Effector memory CD8-positive, alpha-beta T cell (primary cell): Measurements from ENCODE around the gene NARS2.
"Not testable (repeated sequence)": the region's sequence is repeated elsewhere in the genome, so short reads cannot be mapped to it uniquely, and the experiment has no call there.

Source experiments
- ATAC-seq: fragments of 150-1000 bp; cut with Tn5 transposase; replicated peaks from 2 replicates; pipeline ENCODE4 v1.10.0; 2021; ENCODE audit warnings: mild to moderate bottlenecking, moderate library complexity
- DNase-seq, 3 experiments: peaks; one replicate each; pipeline ENCODE4 v3.0.0; 2021
- H3K27ac Mint-ChIP-seq, 2 donors: one replicate each; pipeline ENCODE4 v1.8.0; 2022; ENCODE audit warnings: mild to moderate bottlenecking in 2 of 2, mixed read lengths in 2 of 2, moderate library complexity in 2 of 2
- H3K27me3 Mint-ChIP-seq, 2 donors: one replicate each; pipeline ENCODE4 v1.8.0; 2022; ENCODE audit warnings: mixed read lengths in 2 of 2
- H3K36me3 Mint-ChIP-seq: one replicate; pipeline ENCODE4 v1.8.0; 2022; ENCODE audit warnings: mild to moderate bottlenecking, moderate library complexity, mixed read lengths; ENCODE audit not compliant: insufficient read depth
- H3K4me1 Mint-ChIP-seq, 2 donors: one replicate each; pipeline ENCODE4 v1.8.0; 2022; ENCODE audit warnings: low read depth in 2 of 2, mixed read lengths in 2 of 2
- H3K4me3 Mint-ChIP-seq, 2 donors: one replicate each; pipeline ENCODE4 v1.8.0; 2022; ENCODE audit warnings: mild to moderate bottlenecking in 2 of 2, mixed read lengths in 2 of 2, moderate library complexity in 2 of 2
- H3K9me3 Mint-ChIP-seq, 2 donors: one replicate each; pipeline ENCODE4 v1.8.0; 2022; ENCODE audit warnings: mixed read lengths in 2 of 2

NARS2 gene

DNA sequence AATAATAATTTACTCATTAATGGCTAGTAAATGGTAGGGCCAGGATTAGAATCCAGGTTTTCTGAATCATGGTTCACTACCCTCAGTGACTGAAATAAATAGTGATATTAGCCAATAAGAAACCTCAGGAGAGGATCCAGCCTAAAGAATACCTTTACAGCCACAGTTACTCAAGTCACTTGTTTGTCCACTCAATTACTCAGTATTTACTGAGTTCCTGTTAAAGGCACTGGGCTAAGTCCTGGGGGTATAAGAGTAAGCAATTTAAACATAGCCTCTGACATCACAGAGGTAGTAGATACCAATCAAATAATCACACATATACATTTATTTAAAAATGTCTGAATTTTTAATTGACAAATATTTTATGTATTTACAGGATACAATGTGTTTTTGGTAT is 100.2 kb downstream of the NARS2 start:
- Mint-ChIP-seq H3K27me3 (no peaks in the 10 kb centered on the region), H3K36me3 (peaks cover 4% of the 10 kb centered on the region), H3K27ac (no peak overlapping the region), H3K9me3 (no peaks in the 10 kb centered on the region), H3K4me3 (no peak overlapping the region), H3K4me1 (no peaks in the 10 kb centered on the region)
- DNase-seq: no peak
- no peak for ATAC-seq

DNA sequence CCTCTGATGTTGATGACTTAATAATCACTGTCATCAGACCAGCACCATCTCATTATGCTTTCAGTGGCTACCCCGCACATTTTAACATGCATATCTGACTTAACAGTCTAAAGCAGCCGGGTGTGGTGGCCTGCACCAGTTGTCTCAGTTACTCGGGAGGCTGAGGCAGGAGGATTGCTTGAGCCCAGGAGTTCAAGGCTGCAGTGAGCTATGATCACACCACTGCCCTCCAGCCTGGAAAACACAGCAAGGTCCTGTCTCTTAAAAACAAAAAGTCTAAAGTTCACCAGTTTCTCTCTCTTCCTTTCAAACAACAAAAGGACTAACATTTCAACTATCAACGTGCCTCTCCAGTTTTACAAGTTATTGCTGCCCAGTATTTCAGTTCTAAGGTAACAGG is 101.8 kb downstream of the NARS2 start:
- ATAC-seq: no peak
- Mint-ChIP-seq H3K36me3 (peaks cover 2% of the 10 kb centered on the region), H3K27ac (no peak overlapping the region), H3K4me1 (no peaks in the 10 kb centered on the region), H3K9me3 (no peaks in the 10 kb centered on the region), H3K4me3 (no peak overlapping the region), H3K27me3 (no peaks in the 10 kb centered on the region)
- DNase-seq: no peak

DNA sequence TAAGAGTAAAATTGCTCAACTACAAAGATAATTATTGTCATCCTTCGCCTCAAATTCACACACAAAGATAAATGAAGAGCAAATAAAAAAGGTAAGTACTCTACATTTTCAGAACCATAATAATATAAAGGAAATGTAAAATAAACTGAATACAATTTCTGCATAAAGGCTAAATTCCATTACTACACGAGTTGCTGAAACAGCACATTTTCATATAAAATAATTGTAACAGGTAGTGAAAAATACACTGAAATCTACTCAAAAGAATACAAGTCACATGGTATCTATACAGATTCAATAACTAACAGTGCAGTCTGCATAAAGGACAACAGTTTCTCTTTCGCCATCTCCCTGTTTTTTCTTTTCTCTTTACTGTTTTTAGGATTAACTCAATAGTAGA is 102.3 kb downstream of the NARS2 start:
- peaks cover 2% of the 10 kb centered on the region for H3K36me3 Mint-ChIP-seq

DNA sequence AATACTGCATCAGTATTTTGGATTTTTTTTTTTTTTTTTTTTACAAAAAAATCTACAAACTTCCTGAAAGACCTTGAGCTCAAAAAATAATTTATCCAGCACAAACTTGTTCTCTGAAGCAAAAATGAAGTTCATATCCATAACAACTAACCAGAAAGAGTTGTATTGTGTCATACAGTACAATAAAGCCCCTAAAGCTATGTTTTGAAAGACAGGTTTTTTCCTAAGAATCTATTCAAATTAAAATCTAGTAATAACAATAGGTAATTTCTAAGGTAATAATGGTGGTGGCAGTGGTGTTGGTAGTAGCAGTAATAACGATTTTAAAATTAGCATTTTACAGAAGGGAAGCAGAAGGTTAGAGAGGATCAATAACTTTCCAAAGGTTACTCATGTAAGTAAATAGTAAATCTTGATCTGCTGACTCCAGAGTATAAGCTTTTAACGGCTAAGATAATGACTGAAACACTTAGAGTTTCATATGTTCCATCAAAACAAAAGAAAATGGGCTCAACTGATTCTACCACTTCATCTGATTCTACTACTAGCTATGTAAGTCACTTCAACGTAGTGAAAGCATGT is 103.7 kb downstream of the NARS2 start:
- no peak overlapping the region for H3K4me3 Mint-ChIP-seq
- no peak overlapping the region for H3K27ac Mint-ChIP-seq
- peaks cover under 1 to 1% of the 10 kb centered on the region in 2 donors for H3K4me1 Mint-ChIP-seq

More for the DNA sequence above, 102.3 kb downstream of the NARS2 start:
- DNase-seq (no peak), ATAC-seq (no peak)
- H3K4me1 Mint-ChIP-seq: no peaks in the 10 kb centered on the region
- H3K27me3 Mint-ChIP-seq: no peaks in the 10 kb centered on the region
- H3K9me3 Mint-ChIP-seq: no peaks in the 10 kb centered on the region
- H3K4me3 Mint-ChIP-seq: no peak overlapping the region
- H3K27ac Mint-ChIP-seq: peak overlapping the region in 1 of 2 donors; percentile 44

DNA sequence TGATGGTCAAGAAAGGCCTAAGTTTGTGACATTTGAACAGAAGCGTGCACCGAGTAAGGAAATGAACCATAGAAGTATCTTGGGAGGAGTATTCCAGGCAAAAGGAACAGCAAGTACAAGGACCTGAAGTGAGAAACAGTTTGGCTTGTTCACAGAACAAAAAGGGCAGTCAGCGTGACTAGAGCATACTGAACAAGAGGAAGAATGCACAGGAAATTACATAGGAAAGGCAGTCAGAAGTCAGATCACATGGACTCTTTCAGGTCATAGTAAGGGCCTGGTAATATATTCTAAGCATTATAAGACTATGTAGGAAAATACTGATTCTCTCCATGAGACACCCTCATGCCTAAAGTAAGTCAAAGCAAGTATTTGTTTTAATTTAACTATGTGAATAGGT is 104.8 kb downstream of the NARS2 start:
- no peak for DNase-seq
- ATAC-seq: no peak
- Mint-ChIP-seq H3K36me3 (peaks cover 2% of the 10 kb centered on the region), H3K27me3 (no peaks in the 10 kb centered on the region), H3K4me3 (no peak overlapping the region), H3K27ac (no peak overlapping the region), H3K4me1 (peaks cover 8 to 10% of the 10 kb centered on the region in 2 donors), H3K9me3 (no peaks in the 10 kb centered on the region)

More for the DNA sequence above, 103.7 kb downstream of the NARS2 start:
- no peaks in the 10 kb centered on the region for H3K9me3 Mint-ChIP-seq
- H3K36me3 Mint-ChIP-seq: peaks cover 2% of the 10 kb centered on the region
- H3K27me3 Mint-ChIP-seq: no peaks in the 10 kb centered on the region
- DNase-seq (no peak), ATAC-seq (no peak)

DNA sequence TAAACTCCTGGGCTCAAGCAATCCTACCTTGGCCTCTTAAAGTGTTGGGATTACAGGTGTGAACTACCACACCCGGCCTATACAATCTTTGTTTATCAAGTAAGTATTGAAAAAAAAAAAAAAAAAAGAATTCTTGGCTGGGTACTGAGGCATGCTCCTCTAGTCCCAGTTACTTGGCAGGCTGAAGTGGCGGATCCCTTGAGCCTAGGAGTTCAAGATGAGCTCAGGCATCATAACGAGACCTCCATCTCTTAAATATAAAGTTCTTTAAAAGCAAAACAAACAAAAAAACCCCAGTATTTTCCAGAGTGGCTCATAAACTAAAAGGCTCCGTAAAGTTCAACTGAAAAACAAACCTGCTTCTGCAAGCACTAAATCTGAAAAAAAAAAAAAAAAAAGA is 106.7 kb downstream of the NARS2 start:
- no peak overlapping the region for H3K27ac Mint-ChIP-seq
- peaks cover 2% of the 10 kb centered on the region for H3K36me3 Mint-ChIP-seq
- DNase-seq (no peak), ATAC-seq (no peak)
- H3K4me3 Mint-ChIP-seq: no peak overlapping the region
- peaks cover 8 to 10% of the 10 kb centered on the region in 2 donors for H3K4me1 Mint-ChIP-seq
- no peaks in the 10 kb centered on the region for H3K27me3 Mint-ChIP-seq
- H3K9me3 Mint-ChIP-seq: no peaks in the 10 kb centered on the region

DNA sequence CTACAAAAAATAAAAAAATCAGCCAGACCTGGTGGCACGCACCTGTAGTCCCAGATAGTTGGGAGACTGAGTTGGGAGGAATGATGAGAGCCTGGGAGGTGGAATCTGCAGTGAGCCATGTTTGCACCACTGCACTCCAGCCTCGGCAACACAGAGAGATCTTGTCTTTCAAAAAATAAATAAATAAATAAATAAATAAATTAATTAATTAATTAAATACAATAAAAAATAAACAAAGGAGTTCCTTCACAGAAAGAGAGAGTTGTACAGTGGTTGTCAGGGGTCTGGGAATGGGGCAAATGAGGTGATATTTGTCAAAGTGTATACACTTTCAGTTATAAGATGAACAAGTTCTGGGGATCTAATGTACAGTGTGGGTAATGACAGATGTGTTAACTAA is 107.3 kb downstream of the NARS2 start:
- ATAC-seq (no peak), DNase-seq (no peak)
- no peaks in the 10 kb centered on the region for H3K27me3 Mint-ChIP-seq
- peaks cover 2% of the 10 kb centered on the region for H3K36me3 Mint-ChIP-seq
- no peak overlapping the region for H3K4me3 Mint-ChIP-seq
- H3K4me1 Mint-ChIP-seq: peaks cover 8 to 10% of the 10 kb centered on the region in 2 donors
- H3K9me3 Mint-ChIP-seq: no peaks in the 10 kb centered on the region
- peak overlapping the region; percentile 28 to 93 for H3K27ac Mint-ChIP-seq

DNA sequence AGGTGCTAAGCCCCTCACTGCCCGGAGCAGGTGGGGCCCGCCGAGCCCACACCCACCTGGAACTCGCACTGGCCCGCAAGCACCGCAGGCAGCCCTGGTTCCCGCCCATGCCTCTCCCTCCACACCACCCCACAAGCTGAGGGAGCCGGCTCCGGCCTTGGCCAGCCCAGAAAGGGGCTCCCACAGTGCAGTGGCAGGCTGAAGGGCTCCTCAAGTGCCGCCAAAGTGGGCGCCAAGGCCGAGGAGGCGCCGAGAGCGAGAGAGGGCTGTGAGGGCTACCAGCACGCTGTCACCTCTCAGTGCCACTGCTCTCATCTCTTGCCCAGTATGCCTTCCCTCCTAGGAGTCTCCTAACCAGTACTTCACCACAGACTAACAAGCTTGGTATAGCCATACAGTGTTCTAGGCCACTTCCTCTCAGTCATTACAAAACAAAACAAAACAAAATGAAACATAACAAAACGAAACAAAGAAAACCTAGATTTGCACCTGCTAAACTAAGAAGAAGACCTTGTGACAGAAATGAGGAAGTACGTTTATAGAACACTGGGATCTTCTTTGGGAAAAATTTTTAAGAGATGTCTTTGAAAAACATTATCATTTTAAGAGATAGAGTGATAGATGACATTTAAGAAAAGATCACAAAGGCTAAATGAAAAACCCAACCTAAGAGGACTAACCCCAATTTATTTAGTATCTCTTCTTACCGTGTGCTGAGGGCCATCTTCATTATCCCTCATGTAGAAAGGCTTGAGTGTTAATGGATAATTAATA is 109.3 kb downstream of the NARS2 start:
- no peaks in the 10 kb centered on the region for H3K27me3 Mint-ChIP-seq

DNA sequence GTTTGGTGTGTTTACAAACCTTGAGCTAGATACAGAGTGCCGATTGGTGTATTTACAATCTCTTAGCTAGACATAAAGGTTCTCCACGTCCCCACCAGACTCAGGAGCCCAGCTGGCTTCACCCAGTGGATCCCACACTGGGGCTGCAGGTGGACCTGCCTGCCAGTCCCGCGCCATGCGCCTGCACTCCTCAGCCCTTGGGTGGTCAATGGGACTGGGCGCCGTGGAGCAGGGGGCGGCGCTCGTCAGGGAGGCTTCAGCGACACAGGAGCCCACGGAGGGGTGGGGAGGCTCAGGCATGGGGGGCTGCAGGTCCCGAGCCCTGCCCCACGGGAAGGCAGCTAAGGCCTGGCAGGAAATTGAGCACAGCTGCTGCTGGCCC is 109.9 kb downstream of the NARS2 start:
- not testable (repeated sequence) for ATAC-seq, H3K4me1 Mint-ChIP-seq, H3K27me3 Mint-ChIP-seq, H3K9me3 Mint-ChIP-seq, DNase-seq, H3K36me3 Mint-ChIP-seq
- H3K4me3 Mint-ChIP-seq: peak overlapping the region in 1 of 2 donors; percentile 71
- H3K27ac Mint-ChIP-seq: peak overlapping the region; percentile 93 to 98

More for the DNA sequence above, 109.3 kb downstream of the NARS2 start:
- Mint-ChIP-seq H3K4me3 (peak overlapping the region; percentile 60 to 71), H3K9me3 (no peaks in the 10 kb centered on the region), H3K4me1 (peaks cover 8 to 10% of the 10 kb centered on the region in 2 donors), H3K36me3 (peaks cover 6% of the 10 kb centered on the region), H3K27ac (peak overlapping the region; percentile 93 to 98)
- DNase-seq: peak; percentile 44 to 47 (median 45)
- ATAC-seq: peak; percentile 100

DNA sequence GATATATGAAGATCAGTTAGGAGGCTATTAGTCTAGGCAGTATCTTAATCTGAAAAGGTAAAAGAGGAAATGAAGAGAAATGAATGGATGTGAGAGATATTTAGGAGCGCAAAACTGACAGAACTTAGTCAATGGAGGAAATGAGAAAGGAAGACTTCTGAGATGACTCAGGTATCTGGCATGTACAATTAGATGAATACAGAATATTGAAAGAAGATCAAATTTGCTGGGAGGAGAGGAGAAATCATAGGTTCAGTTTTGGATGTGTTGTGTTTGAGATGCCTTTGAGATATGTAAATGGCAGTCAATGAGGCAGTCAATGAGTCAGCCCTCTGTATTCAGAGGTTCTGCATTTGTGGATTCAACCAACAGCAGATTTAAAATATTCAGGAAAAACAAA is 114.2 kb downstream of the NARS2 start:
- H3K27me3 Mint-ChIP-seq: no peaks in the 10 kb centered on the region
- H3K36me3 Mint-ChIP-seq: peaks cover 4% of the 10 kb centered on the region
- no peaks in the 10 kb centered on the region for H3K9me3 Mint-ChIP-seq
- DNase-seq: no peak
- no peak for ATAC-seq
- H3K27ac Mint-ChIP-seq: no peak overlapping the region
- H3K4me1 Mint-ChIP-seq: peaks cover 3 to 4% of the 10 kb centered on the region in 2 donors
- no peak overlapping the region for H3K4me3 Mint-ChIP-seq

DNA sequence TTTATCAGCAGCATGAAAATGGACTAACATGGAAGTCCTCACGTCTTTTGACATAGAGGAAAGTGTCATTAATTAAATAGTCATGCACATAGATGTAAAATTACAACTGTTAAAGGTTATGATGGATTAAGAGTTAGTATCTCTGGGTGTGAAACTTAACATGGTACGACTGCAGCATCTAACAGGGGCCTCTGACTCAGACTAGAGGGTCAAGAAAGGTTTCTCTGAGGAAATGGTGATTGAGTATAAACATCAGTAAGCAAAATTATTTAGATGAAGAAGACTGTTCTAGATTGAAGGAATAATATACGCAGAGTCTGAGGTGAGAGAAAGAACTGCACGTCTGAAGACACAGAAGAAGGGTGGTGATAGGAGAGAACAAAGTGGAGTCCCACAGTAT is 114.9 kb downstream of the NARS2 start:
- H3K4me3 Mint-ChIP-seq: no peak overlapping the region
- ATAC-seq: no peak
- no peaks in the 10 kb centered on the region for H3K9me3 Mint-ChIP-seq
- peaks cover 4% of the 10 kb centered on the region for H3K36me3 Mint-ChIP-seq
- no peaks in the 10 kb centered on the region for H3K27me3 Mint-ChIP-seq
- H3K27ac Mint-ChIP-seq: no peak overlapping the region
- H3K4me1 Mint-ChIP-seq: no peaks in the 10 kb centered on the region
- no peak for DNase-seq

DNA sequence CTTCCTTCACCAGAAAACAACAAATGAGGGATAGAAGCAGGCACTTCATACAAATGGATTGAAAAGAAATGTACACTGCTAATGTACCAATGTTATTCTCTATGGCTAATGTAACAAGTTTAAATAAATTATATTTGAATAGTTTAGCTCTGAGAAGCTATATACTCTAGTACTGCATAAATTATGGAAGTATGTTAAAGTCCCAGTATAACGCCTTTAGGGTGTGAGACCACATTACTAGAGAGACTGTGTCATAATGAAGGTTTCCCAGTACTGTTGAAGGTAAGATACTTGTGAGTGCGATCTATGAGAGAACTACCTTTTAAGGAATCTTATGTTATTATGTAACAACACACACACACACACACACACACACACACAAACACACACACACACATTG is 117.2 kb downstream of the NARS2 start:
- Mint-ChIP-seq H3K4me1 (peaks cover 4 to 13% of the 10 kb centered on the region in 2 donors), H3K9me3 (no peaks in the 10 kb centered on the region), H3K27me3 (no peaks in the 10 kb centered on the region), H3K4me3 (no peak overlapping the region), H3K27ac (no peak overlapping the region), H3K36me3 (peaks cover 5% of the 10 kb centered on the region)
- no peak for ATAC-seq
- no peak for DNase-seq

DNA sequence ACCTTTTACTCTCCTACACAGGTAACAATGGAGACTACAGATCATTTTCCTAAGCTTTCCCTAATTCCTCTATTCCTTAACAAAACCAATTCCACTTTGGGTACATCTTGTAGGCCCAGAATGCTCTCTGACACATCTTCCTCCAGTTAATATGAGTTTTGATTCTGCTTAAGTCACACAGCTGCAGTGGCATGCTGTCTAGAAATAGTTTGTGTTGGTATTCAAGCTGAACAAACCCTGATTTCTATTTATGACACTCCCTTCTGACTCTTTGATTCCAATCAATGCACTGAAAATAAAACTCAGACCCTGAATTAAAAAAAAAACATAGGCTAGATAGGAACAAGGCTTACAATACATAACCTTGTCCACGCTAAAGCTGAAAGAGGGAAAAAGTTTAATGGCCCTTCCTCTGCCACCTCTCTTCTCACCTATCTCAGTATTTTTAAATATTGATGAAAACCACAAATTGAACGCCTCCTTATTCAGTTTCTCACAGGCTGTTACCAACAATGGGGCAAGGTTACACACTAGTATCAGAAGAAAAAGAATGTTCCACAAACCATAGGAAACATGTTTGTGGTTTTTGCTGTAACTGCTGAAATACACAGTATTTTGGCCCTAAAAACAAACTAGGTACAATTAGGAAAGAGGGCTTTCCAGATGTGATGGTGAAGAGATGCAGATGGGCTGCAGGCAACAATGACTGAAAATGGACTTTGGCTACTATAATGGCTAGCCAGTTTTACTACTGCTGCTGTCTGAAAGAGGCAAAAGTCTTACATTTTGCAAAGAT is 121.3 kb downstream of the NARS2 start:
- no peak for ATAC-seq
- H3K9me3 Mint-ChIP-seq: no peaks in the 10 kb centered on the region
- H3K27ac Mint-ChIP-seq: peak overlapping the region in 1 of 2 donors; percentile 12

More for the DNA sequence above, 121.3 kb downstream of the NARS2 start:
- peaks cover 4 to 13% of the 10 kb centered on the region in 2 donors for H3K4me1 Mint-ChIP-seq
- no peak for DNase-seq
- H3K27me3 Mint-ChIP-seq: no peaks in the 10 kb centered on the region
- H3K36me3 Mint-ChIP-seq: peaks cover 5% of the 10 kb centered on the region
- H3K4me3 Mint-ChIP-seq: no peak overlapping the region
